Measurements from ENCODE around the gene PPP1R1C. TPM values are rescaled to one million over a fixed set of nuclear protein-coding genes. Genes with fewer than 3 reads are reported as not detected.

Gene PPP1R1C
- polyA plus RNA-seq: 1 to 10 TPM in 1 of 4 donors, under 1 TPM in 1, not detected in 2; 0.33 to 2.4 TPM
- long read RNA-seq, donor 1: 0 reads
- long read RNA-seq, donor 2: 0 reads
- long read RNA-seq, donor 3: 0 reads
- long read RNA-seq, donor 4: 0 reads
- long read RNA-seq, donor 5, partial matches to known transcripts: 0 of 1 reads
- long read RNA-seq, donor 5, other reads (novel, unspliced or antisense): 0 of 1 reads
- long read RNA-seq, donor 6, partial matches to known transcripts: 0 of 2 reads
- long read RNA-seq, donor 6, other reads (novel, unspliced or antisense): 0 of 2 reads
- long read RNA-seq, donor 7: 0 reads
- long read RNA-seq, donor 8: 0 reads
- long read RNA-seq, donor 9: 0 reads
- long read RNA-seq, donor 10: 0 reads

GRCh38 chr2:181985632-181986205 lies at the start of gene PPP1R1C:
Gene PPP1R1C (plus strand): TSS chr2:181985853. CDS start chr2:181986111, 258 bp downstream.
- Histone ChIP-seq H3K27ac (ENCODE audit: low read depth in 1 of 3, low read length in 2 of 3) (no peak within 1 kb of the TSS), H3K27me3 (ENCODE audit: control insufficient read depth in 3 of 3, insufficient read depth in 3 of 3, low read length in 3 of 3) (no peaks in the 10 kb centered on the region), H3K4me3 (ENCODE audit: low read depth in 1 of 3, low read length in 3 of 3) (no peak within 1 kb of the TSS), H3K4me1 (ENCODE audit: control insufficient read depth in 3 of 3, insufficient read depth in 2 of 3, low read depth in 1 of 3, low read length in 2 of 3) (no peaks in the 10 kb centered on the region), H3K9me3 (ENCODE audit: control insufficient read depth in 2 of 2, insufficient read depth in 1 of 2, low read depth in 1 of 2, low read length in 1 of 2) (no peaks in the 10 kb centered on the region), H3K36me3 (ENCODE audit: control insufficient read depth in 3 of 3, insufficient read depth in 2 of 3, low read depth in 1 of 3, low read length in 3 of 3) (no peaks in the 10 kb centered on the region)
- no peak for FAIRE-seq
- DNase-seq: no peak
- 89 to 92% (median 89%) methylated on average over 8 of the region's 8 CpGs for WGBS, 3 donors

GRCh38 chr2:181937473-181937872 lies 48.2 kb upstream of the PPP1R1C start:
- Histone ChIP-seq H3K27me3 (ENCODE audit: control insufficient read depth in 3 of 3, insufficient read depth in 3 of 3, low read length in 3 of 3) (peaks cover 0 to 2% (median 0%) of the 10 kb centered on the region in 3 donors), H3K27ac (ENCODE audit: low read depth in 1 of 3, low read length in 2 of 3) (no peak overlapping the region), H3K4me3 (ENCODE audit: low read depth in 1 of 3, low read length in 3 of 3) (no peak overlapping the region), H3K4me1 (ENCODE audit: control insufficient read depth in 3 of 3, insufficient read depth in 2 of 3, low read depth in 1 of 3, low read length in 2 of 3) (no peaks in the 10 kb centered on the region), H3K36me3 (ENCODE audit: control insufficient read depth in 3 of 3, insufficient read depth in 2 of 3, low read depth in 1 of 3, low read length in 3 of 3) (no peaks in the 10 kb centered on the region), H3K9me3 (ENCODE audit: control insufficient read depth in 2 of 2, insufficient read depth in 1 of 2, low read depth in 1 of 2, low read length in 1 of 2) (no peaks in the 10 kb centered on the region)
- FAIRE-seq (no peak), DNase-seq (no peak)
- 26 to 48% (median 28%) methylated on average over 2 of the region's 2 CpGs for WGBS, 3 donors

- DNase-seq (no peak), FAIRE-seq (peak; percentile 26)
- Histone ChIP-seq H3K27ac (ENCODE audit: low read depth in 1 of 3, low read length in 2 of 3) (peak overlapping the region in 1 of 3 donors; percentile 24), H3K4me1 (ENCODE audit: control insufficient read depth in 3 of 3, insufficient read depth in 2 of 3, low read depth in 1 of 3, low read length in 2 of 3) (peaks cover 0 to 5% (median 3%) of the 10 kb centered on the region in 3 donors), H3K36me3 (ENCODE audit: control insufficient read depth in 3 of 3, insufficient read depth in 2 of 3, low read depth in 1 of 3, low read length in 3 of 3) (no peaks in the 10 kb centered on the region), H3K27me3 (ENCODE audit: control insufficient read depth in 3 of 3, insufficient read depth in 3 of 3, low read length in 3 of 3) (no peaks in the 10 kb centered on the region), H3K4me3 (ENCODE audit: low read depth in 1 of 3, low read length in 3 of 3) (no peak overlapping the region), H3K9me3 (ENCODE audit: control insufficient read depth in 2 of 2, insufficient read depth in 1 of 2, low read depth in 1 of 2, low read length in 1 of 2) (no peaks in the 10 kb centered on the region)
- WGBS, 3 donors: 16 to 72% (median 38%) methylated on average over 2 of the region's 2 CpGs
Measured at GRCh38 chr2:181943411-181944124, 42.1 kb upstream of the PPP1R1C start.

GRCh38 chr2:181944164-181944913 lies 41.3 kb upstream of the PPP1R1C start:
- no peaks in the 10 kb centered on the region for H3K36me3 ChIP-seq (ENCODE audit: control insufficient read depth in 3 of 3, insufficient read depth in 2 of 3, low read depth in 1 of 3, low read length in 3 of 3)
- peak; percentile 11 to 25 for DNase-seq
- no peaks in the 10 kb centered on the region for H3K9me3 ChIP-seq (ENCODE audit: control insufficient read depth in 2 of 2, insufficient read depth in 1 of 2, low read depth in 1 of 2, low read length in 1 of 2)
- H3K27ac ChIP-seq (ENCODE audit: low read depth in 1 of 3, low read length in 2 of 3): peak overlapping the region in 1 of 3 donors; percentile 24
- no peaks in the 10 kb centered on the region for H3K27me3 ChIP-seq (ENCODE audit: control insufficient read depth in 3 of 3, insufficient read depth in 3 of 3, low read length in 3 of 3)
- 28 to 60% (median 49%) methylated on average over 5 of the region's 5 CpGs for WGBS, 3 donors
- peaks cover 0 to 5% (median 3%) of the 10 kb centered on the region in 3 donors for H3K4me1 ChIP-seq (ENCODE audit: control insufficient read depth in 3 of 3, insufficient read depth in 2 of 3, low read depth in 1 of 3, low read length in 2 of 3)
- H3K4me3 ChIP-seq (ENCODE audit: low read depth in 1 of 3, low read length in 3 of 3): no peak overlapping the region
- no peak for FAIRE-seq

- Histone ChIP-seq H3K4me1 (ENCODE audit: control insufficient read depth in 3 of 3, insufficient read depth in 2 of 3, low read depth in 1 of 3, low read length in 2 of 3) (peaks cover 0 to 5% (median 3%) of the 10 kb centered on the region in 3 donors), H3K27me3 (ENCODE audit: control insufficient read depth in 3 of 3, insufficient read depth in 3 of 3, low read length in 3 of 3) (no peaks in the 10 kb centered on the region), H3K36me3 (ENCODE audit: control insufficient read depth in 3 of 3, insufficient read depth in 2 of 3, low read depth in 1 of 3, low read length in 3 of 3) (no peaks in the 10 kb centered on the region), H3K9me3 (ENCODE audit: control insufficient read depth in 2 of 2, insufficient read depth in 1 of 2, low read depth in 1 of 2, low read length in 1 of 2) (no peaks in the 10 kb centered on the region), H3K4me3 (ENCODE audit: low read depth in 1 of 3, low read length in 3 of 3) (no peak overlapping the region), H3K27ac (ENCODE audit: low read depth in 1 of 3, low read length in 2 of 3) (no peak overlapping the region)
- DNase-seq (no peak), FAIRE-seq (no peak)
- 94 to 97% (median 96%) methylated on average over 8 of the region's 8 CpGs for WGBS, 3 donors
Measured at GRCh38 chr2:181944914-181945291, 40.8 kb upstream of the PPP1R1C start.

- FAIRE-seq (no peak), DNase-seq (no peak)
- Histone ChIP-seq H3K36me3 (ENCODE audit: control insufficient read depth in 3 of 3, insufficient read depth in 2 of 3, low read depth in 1 of 3, low read length in 3 of 3) (no peaks in the 10 kb centered on the region), H3K4me3 (ENCODE audit: low read depth in 1 of 3, low read length in 3 of 3) (no peak overlapping the region), H3K4me1 (ENCODE audit: control insufficient read depth in 3 of 3, insufficient read depth in 2 of 3, low read depth in 1 of 3, low read length in 2 of 3) (peaks cover 0 to 5% (median 3%) of the 10 kb centered on the region in 3 donors), H3K27ac (ENCODE audit: low read depth in 1 of 3, low read length in 2 of 3) (no peak overlapping the region), H3K27me3 (ENCODE audit: control insufficient read depth in 3 of 3, insufficient read depth in 3 of 3, low read length in 3 of 3) (no peaks in the 10 kb centered on the region), H3K9me3 (ENCODE audit: control insufficient read depth in 2 of 2, insufficient read depth in 1 of 2, low read depth in 1 of 2, low read length in 1 of 2) (no peaks in the 10 kb centered on the region)
- WGBS, 3 donors: 67 to 86% (median 72%) methylated on average over 1 of the region's 1 CpG
Measured at GRCh38 chr2:181946444-181947127, 39.1 kb upstream of the PPP1R1C start.

- Histone ChIP-seq H3K4me3 (ENCODE audit: low read depth in 1 of 3, low read length in 3 of 3) (no peak overlapping the region), H3K4me1 (ENCODE audit: control insufficient read depth in 3 of 3, insufficient read depth in 2 of 3, low read depth in 1 of 3, low read length in 2 of 3) (peaks cover 0 to 7% (median 3%) of the 10 kb centered on the region in 3 donors), H3K27me3 (ENCODE audit: control insufficient read depth in 3 of 3, insufficient read depth in 3 of 3, low read length in 3 of 3) (no peaks in the 10 kb centered on the region), H3K36me3 (ENCODE audit: control insufficient read depth in 3 of 3, insufficient read depth in 2 of 3, low read depth in 1 of 3, low read length in 3 of 3) (no peaks in the 10 kb centered on the region), H3K27ac (ENCODE audit: low read depth in 1 of 3, low read length in 2 of 3) (no peak overlapping the region), H3K9me3 (ENCODE audit: control insufficient read depth in 2 of 2, insufficient read depth in 1 of 2, low read depth in 1 of 2, low read length in 1 of 2) (no peaks in the 10 kb centered on the region)
- DNase-seq (no peak), FAIRE-seq (no peak)
Measured at GRCh38 chr2:181947273-181947672, 38.4 kb upstream of the PPP1R1C start.
